ENCODE data around the gene MRPS18C. TPM values are rescaled to one million over a fixed set of nuclear protein-coding genes. Genes with fewer than 3 reads are reported as not detected.

MRPS18C gene
- total RNA-seq, 3 donors from 2014 or later = 13.8 to 25.9 (median 16.8) TPM

- Histone ChIP-seq H3K4me1 (no peaks in the 10 kb centered on the region), H3K27ac (no peak overlapping the region), H3K9me3 (no peaks in the 10 kb centered on the region), H3K27me3 (no peaks in the 10 kb centered on the region), H3K4me3 (no peak overlapping the region), H3K36me3 (no peaks in the 10 kb centered on the region)
- no peak for DNase-seq (ENCODE audit: low spot score in 2 of 2)
- intact Hi-C loops (cut with DNase I; ENCODE audit: low total_unique reads) = no loop called here
- TF ChIP-seq POLR2AphosphoS5 (IDR thresholded peaks at IDR 0.05) = no peak
- no peak for TF ChIP-seq CTCF (IDR thresholded peaks at IDR 0.05)
- TF ChIP-seq POLR2A (IDR thresholded peaks at IDR 0.05) = no peak
Measured at GRCh38 chr4:83440899-83441298, 15.0 kb upstream of the MRPS18C start.

DNA sequence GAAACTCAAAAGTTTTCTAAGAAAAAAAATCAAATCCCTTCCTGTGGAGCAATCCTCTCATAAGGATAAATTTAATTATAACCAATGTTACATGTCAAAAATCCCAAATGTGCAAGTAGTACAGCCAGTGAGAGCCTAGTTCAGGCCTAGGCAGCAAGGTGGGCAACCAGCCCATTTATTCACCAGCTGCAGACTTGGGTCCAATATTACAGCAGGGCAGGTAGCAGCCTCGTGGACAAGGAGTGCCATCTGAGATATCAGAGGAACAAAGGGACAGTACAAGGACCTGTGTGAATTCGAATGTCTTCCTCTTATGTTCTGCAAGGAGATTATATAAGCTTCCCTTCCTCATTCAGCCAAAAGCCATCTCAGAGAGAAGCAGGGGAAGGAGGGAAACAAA is 6.8 kb upstream of the MRPS18C start:
- Histone ChIP-seq H3K9me3 (no peaks in the 10 kb centered on the region), H3K4me1 (peaks cover 0 to 3% of the 10 kb centered on the region in 2 donors), H3K27ac (no peak overlapping the region), H3K36me3 (no peaks in the 10 kb centered on the region), H3K27me3 (no peaks in the 10 kb centered on the region), H3K4me3 (no peak overlapping the region)
- intact Hi-C loops (cut with DNase I; ENCODE audit: low total_unique reads) = no loop called here
- TF ChIP-seq POLR2AphosphoS5 (IDR thresholded peaks at IDR 0.05) (no peak), CTCF (IDR thresholded peaks at IDR 0.05) (no peak)
- no peak for DNase-seq (ENCODE audit: low spot score in 2 of 2)

GRCh38 chr4:83454686-83455085 is 1.2 kb upstream of the MRPS18C start:
- Histone ChIP-seq H3K4me1 (peaks cover 0 to 5% of the 10 kb centered on the region in 2 donors), H3K27me3 (no peaks in the 10 kb centered on the region), H3K36me3 (peaks cover 4% of the 10 kb centered on the region), H3K27ac (peak overlapping the region; percentile 98), H3K4me3 (peak overlapping the region; percentile 70 to 85 (median 83)), H3K9me3 (no peaks in the 10 kb centered on the region)
- intact Hi-C loops (cut with DNase I; ENCODE audit: low total_unique reads) = no loop called here
- no peak for DNase-seq (ENCODE audit: low spot score in 2 of 2)
- TF ChIP-seq CTCF (IDR thresholded peaks at IDR 0.05) (no peak), POLR2AphosphoS5 (IDR thresholded peaks at IDR 0.05) (no peak), POLR2A (IDR thresholded peaks at IDR 0.05) (no peak)

- H3K9me3 ChIP-seq = no peaks in the 10 kb centered on the region
- H3K27ac ChIP-seq = peak overlapping the region; percentile 98
- intact Hi-C loops (cut with DNase I; ENCODE audit: low total_unique reads) = no loop called here
- no peak for DNase-seq (ENCODE audit: low spot score in 2 of 2)
- TF ChIP-seq CTCF (IDR thresholded peaks at IDR 0.05) (no peak), POLR2AphosphoS5 (IDR thresholded peaks at IDR 0.05) (no peak), POLR2A (IDR thresholded peaks at IDR 0.05) (no peak)
- peaks cover 5% of the 10 kb centered on the region for H3K36me3 ChIP-seq
- no peaks in the 10 kb centered on the region for H3K27me3 ChIP-seq
- H3K4me1 ChIP-seq = peaks cover 0 to 5% of the 10 kb centered on the region in 2 donors
- H3K4me3 ChIP-seq = peak overlapping the region; percentile 70 to 85 (median 83)
Measured at GRCh38 chr4:83456184-83456501, 285 bp downstream of the MRPS18C start.

- Histone ChIP-seq H3K4me3 (no peak overlapping the region), H3K36me3 (no peaks in the 10 kb centered on the region), H3K27ac (no peak overlapping the region), H3K9me3 (no peaks in the 10 kb centered on the region), H3K27me3 (no peaks in the 10 kb centered on the region), H3K4me1 (no peaks in the 10 kb centered on the region)
- no peak for TF ChIP-seq POLR2A (IDR thresholded peaks at IDR 0.05)
- intact Hi-C loops (cut with DNase I; ENCODE audit: low total_unique reads) = no loop called here
- no peak for DNase-seq (ENCODE audit: low spot score in 2 of 2)
Measured at GRCh38 chr4:83473423-83473822, 17.6 kb downstream of the MRPS18C start.

DNA sequence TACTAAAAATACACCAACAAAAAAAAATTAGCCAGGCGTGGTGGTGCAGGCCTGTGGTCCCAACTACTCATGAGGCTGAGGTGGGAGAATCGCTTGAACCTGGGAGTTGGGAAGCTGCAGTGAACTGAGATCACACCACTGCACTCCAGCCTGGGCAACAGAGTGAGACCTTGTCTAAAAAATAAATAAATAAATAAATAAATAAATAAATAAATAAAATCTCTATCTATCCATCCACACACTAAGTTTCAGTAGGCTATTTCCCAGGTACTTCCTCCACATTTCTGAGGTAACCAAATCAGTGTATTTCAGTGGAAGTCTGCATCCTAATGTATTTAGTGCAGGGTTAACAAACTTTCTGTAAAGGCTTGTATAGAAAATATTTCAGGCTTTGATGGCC is 18.1 kb downstream of the MRPS18C start:
- intact Hi-C loops (cut with DNase I; ENCODE audit: low total_unique reads) = no loop called here

More for the DNA sequence above, 18.1 kb downstream of the MRPS18C start:
- H3K27me3 ChIP-seq = no peaks in the 10 kb centered on the region
- H3K9me3 ChIP-seq = no peaks in the 10 kb centered on the region
- no peak overlapping the region for H3K4me3 ChIP-seq
- no peak overlapping the region for H3K27ac ChIP-seq
- H3K36me3 ChIP-seq = no peaks in the 10 kb centered on the region
- no peaks in the 10 kb centered on the region for H3K4me1 ChIP-seq
- no peak for DNase-seq (ENCODE audit: low spot score in 2 of 2)
- TF ChIP-seq POLR2AphosphoS5 (IDR thresholded peaks at IDR 0.05) (no peak), CTCF (IDR thresholded peaks at IDR 0.05) (no peak), POLR2A (IDR thresholded peaks at IDR 0.05) (no peak)
